Fibroblast of peridontal ligament (primary cell): ENCODE results near the gene GIT2.
"Not testable (repeated sequence)": the region's sequence is repeated elsewhere in the genome, so short reads cannot be mapped to it uniquely, and the experiment has no call there.

Source experiments
- DNase-seq: peaks from one replicate; pipeline ENCODE4 v3.0.0-alpha.2; 2010; ENCODE audit errors: extremely low read depth

The GIT2 gene

DNA sequence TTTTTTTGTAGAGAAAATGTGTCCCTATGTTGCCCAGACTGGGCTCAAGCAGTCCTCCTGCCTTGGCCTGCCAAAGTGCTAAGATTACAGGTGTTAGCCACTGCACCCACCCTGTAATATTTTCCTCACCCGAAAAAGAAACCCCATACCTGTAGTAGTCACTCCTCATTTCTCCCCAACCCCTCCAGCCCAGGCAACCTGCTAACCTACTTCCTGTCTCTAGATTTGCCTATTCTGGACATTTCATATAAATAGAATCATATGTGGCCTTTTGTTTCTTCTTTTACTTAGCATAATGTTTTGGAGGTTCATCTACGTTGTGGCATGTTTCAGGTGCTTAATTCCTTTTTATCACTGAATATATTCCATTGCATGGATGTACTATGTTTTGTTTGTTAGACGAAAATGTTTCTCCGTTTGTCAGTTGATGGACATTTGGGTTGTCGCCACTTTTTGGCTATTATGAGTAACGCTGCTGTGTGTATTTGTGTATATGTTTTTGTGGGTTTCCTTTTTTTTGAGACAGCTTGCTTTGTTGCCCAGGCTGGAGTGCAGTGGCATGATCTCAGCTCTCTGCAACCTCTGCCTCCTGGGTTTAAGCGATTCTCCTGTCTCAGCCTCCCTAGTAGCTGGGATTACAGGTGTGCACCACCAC lies 9.3 kb upstream of the GIT2 start:
- DNase-seq, result no peak

GRCh38 chr12:110004598-110004997 lies 8.4 kb upstream of the GIT2 start:
- DNase-seq, result no peak

- no peak for DNase-seq
These were observed 6.7 kb upstream of the GIT2 start for GRCh38 chr12:110002676-110003515.

GRCh38 chr12:110001596-110001995 lies 5.4 kb upstream of the GIT2 start:
- peak; percentile 67 for DNase-seq

- DNase-seq, result peak; percentile 75
These were observed 3.9 kb upstream of the GIT2 start for GRCh38 chr12:109999983-110000505.

GRCh38 chr12:109999649-109999971 lies 3.4 kb upstream of the GIT2 start:
- DNase-seq, result no peak

- peak; percentile 97 for DNase-seq
These were observed 2.9 kb upstream of the GIT2 start, which contains the start of gene ANKRD13A for GRCh38 chr12:109998904-109999648. TSS of gene ANKRD13A (plus strand) at chr12:109999430. CDS start at chr12:109999689, 259 bp downstream.

DNA sequence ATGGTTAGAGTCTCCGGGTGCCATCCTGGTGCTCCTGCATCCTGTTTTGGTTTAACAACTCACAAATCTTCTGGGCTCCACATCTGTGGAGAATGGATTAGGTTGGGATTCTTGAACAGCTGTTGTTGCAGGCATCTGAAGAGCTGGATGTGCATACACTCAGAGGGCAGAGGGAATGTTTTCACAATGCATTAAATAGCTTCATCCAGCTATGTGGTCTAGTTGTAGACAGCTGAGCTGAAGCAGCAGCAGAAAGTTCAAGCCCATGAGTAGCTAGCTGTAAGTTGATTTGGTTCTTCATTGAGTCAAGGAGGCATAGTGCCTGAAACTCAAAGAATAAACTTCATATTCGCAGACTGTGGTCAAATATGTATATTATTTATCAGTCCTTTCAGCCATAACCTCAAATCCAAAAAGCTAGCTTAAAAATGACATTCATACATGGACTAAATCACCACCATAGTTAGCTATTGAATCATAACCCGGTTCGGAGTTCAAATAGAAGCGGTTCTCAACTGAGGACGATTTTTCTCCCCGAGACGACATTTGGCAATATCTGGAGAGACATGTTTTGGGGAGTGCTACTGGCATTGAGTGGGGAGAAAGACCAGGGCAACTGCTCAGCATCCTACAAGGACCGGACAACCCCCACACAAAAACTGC lies 2.2 kb upstream of the GIT2 start:
- DNase-seq, result no peak

GRCh38 chr12:109997393-109997792 lies 1.2 kb upstream of the GIT2 start:
- DNase-seq, result no peak

DNA sequence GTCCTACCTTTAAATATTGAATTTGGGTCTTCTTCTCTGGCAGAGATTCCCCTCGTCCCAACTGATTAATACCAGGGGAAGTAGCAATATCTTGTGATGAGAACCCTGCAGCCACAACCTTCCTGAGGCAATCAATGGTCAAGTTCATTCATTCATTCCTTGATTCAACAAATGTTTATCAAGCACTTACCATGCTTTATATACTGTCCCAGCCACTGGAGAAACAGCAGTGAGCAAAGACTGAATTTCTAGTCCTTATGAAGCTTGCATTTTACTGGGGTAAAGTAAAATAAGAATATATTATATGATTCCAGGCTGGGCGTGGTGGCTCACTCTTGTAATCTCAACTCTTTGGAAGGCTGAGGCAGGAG lies 300 bp upstream of the GIT2 start:
- DNase-seq, result no peak

- DNase-seq, result no peak
These were observed 845 bp downstream of the GIT2 start for GRCh38 chr12:109995361-109995685.

DNA sequence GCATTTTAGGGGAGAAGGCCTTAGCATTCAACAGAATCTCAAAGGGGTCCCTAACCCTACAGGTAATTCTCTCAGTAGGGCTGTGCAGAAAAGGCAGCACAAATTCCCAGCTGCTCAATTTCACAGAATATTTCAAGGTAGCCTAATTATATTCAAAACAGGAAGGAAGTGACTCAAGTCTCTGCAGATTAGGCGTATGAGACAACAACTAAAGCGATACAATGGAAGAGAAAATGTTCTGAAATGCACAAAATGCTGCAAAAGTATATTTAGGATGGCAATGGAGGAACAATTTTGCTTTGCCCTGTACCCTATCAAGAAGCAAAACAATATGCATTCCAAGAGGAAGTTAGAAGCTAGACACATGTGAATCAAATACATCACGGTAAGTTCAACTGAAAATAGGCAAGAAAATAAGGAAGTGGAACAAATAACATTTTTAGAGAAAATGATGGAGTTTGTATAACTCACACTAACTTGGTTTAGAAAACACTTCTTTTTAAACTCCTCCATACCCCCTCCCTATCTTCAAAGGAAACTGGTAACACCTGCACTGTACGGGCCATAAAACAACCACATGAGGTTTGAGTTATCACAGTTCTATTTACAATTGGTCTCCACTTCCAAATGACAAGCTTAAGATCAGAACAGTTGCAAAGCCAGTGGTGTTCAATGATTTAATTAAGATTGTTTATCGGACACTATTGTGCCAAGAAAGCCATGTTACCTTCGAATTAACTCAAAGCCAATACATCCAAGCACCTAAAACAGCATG lies 1.6 kb downstream of the GIT2 start:
- no peak for DNase-seq

GRCh38 chr12:109993091-109993490 lies 3.1 kb downstream of the GIT2 start:
- no peak for DNase-seq

DNA sequence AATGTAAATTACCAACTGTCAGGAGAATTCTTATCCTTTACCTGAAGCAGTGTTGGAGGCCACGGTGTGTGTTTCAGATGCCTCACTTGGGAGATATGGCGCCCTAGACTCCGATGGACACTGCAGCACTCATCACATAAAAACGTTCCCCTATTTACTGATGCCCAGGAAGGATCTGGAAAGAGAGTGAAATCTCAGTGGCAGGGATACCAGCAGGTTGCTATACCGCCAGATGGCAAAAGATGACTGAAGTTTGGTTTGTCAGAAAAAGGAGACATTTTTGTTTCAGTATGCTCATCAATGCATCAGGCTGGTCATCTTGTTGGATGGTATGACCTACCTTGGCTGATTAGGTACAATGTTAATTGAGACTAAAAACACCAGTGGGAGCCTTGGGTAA lies 4.6 kb downstream of the GIT2 start:
- no peak for DNase-seq

GRCh38 chr12:109989380-109989779 lies 6.8 kb downstream of the GIT2 start:
- DNase-seq, result no peak

DNA sequence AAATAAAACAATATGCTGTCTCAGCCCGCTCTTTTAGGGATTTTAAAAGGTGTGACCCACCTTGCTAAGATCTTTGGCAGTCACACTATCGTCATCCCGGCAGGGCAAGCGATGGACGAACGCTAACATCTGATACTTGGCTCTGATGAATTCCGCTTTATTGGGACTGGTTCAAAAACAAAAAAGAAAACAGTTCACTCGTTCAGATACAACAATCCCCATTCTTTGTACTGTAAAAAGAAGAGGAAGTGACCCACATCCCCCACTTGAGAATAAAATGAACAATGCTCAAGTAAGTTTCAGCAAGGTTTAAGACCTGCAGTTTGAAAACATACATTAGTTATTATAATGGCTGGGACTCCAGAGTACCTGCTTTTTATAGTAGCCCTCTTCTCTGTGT lies 7.3 kb downstream of the GIT2 start:
- DNase-seq, result no peak

GRCh38 chr12:109988274-109988673 lies 7.9 kb downstream of the GIT2 start:
- DNase-seq, result no peak

DNA sequence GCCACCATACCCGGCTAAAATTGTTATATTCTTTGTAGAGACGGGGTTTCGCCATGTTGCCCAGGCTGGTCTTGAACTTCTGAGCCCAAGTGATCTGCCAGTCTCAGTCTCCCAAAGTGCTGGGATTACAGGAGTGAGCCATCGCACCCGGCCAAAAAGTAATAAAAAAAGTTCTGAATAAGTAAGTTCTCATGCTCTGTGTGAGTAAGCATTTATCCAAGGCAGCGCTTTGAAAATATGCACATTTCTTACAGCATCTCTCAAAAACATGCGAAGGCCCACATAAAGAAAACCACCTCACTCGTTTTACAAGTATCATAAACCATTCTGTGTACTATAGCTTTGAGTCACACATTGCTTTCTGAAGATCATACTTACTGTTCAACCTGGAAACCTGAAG lies 8.6 kb downstream of the GIT2 start:
- no peak for DNase-seq

- not testable (repeated sequence) for DNase-seq
These were observed 9.9 kb downstream of the GIT2 start for GRCh38 chr12:109986236-109986635.

DNA sequence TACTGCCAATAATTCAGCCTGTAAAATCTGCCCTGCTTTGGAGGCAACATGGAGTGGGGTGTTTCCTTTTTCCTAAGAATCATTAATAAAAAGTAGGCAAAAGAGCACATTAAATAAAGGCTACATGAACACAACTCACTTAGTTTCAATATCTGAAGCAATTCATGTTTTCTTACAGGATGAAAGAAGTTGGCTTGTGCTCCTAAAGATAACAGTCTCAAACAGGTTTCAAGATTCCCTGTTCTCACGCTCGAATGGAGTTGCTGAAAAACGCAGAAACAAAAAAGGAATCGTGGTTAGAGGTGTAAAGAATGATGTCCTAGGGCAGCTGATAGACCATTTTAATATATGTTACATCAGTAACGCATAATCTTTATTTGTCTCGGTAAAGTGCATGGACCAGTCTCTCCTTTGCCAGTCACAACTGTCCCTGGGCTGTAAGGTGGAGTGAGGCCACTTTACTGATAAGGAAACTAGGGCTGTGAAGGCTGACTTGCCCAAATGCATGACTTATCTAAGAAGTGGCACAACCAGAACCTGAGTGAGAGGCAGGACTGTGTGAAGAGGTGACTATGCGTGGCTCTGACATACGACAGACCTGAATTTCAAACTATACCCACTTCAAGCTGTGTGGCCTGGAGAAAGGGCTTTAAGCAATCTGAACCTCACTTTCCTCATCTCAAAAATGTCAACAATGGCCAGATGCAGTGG lies 12.6 kb downstream of the GIT2 start:
- DNase-seq, result no peak

GRCh38 chr12:109982210-109982609 lies 14.0 kb downstream of the GIT2 start:
- DNase-seq, result peak; percentile 91
